Activated naive CD4-positive, alpha-beta T cell treated with anti-CD3 and anti-CD28 coated beads for 36 hours (primary cell): ENCODE data around the gene OR4D11. TPM values are rescaled to one million over a fixed set of nuclear protein-coding genes. Genes with fewer than 3 reads are reported as not detected.
"Not testable (repeated sequence)": the region's sequence is repeated elsewhere in the genome, so short reads cannot be mapped to it uniquely, and the experiment has no call there.

Experiments
- CTCF ChIA-PET: fragments of 350-600 bp; sonication (Branson Sonifier 250); formaldehyde crosslinking; loops from one replicate; lab custom pipeline; 2021; ENCODE audit warnings: antibody characterized with exemption; lab: Charles Lee
- DNase-seq: peaks from one replicate; pipeline ENCODE4 v3.0.0-alpha.2; 2020
- H3K27ac Mint-ChIP-seq: one replicate; pipeline ENCODE4 v1.8.0; 2021; ENCODE audit warnings: mild to moderate bottlenecking, mixed read lengths
- H3K27me3 Mint-ChIP-seq: one replicate; pipeline ENCODE4 v1.8.0; 2021; ENCODE audit warnings: low read depth, mixed read lengths
- H3K36me3 Mint-ChIP-seq: one replicate; pipeline ENCODE4 v1.8.0; 2021; ENCODE audit warnings: low read depth, mixed read lengths
- H3K4me1 Mint-ChIP-seq: one replicate; pipeline ENCODE4 v1.8.0; 2021; ENCODE audit warnings: low read depth, mixed read lengths
- H3K4me3 Mint-ChIP-seq: one replicate; pipeline ENCODE4 v1.8.0; 2021; ENCODE audit warnings: mild to moderate bottlenecking, moderate library complexity, mixed read lengths
- H3K9me3 Mint-ChIP-seq: one replicate; pipeline ENCODE4 v1.8.0; 2021; ENCODE audit warnings: mixed read lengths
- intact Hi-C: fragments of 100-400 bp; cut with micrococcal nuclease; formaldehyde crosslinking; loops from one replicate; pipeline ENCODE4 v1.15.1; 2023
- total RNA-seq, 2 experiments: library from RNA; stranded (reverse); gene quantifications; one replicate each; pipeline ENCODE4 v1.2.3, GENCODE V29; 2021

Gene OR4D11
- total RNA-seq, 2 experiments from 2014 or later, result not detected

DNA sequence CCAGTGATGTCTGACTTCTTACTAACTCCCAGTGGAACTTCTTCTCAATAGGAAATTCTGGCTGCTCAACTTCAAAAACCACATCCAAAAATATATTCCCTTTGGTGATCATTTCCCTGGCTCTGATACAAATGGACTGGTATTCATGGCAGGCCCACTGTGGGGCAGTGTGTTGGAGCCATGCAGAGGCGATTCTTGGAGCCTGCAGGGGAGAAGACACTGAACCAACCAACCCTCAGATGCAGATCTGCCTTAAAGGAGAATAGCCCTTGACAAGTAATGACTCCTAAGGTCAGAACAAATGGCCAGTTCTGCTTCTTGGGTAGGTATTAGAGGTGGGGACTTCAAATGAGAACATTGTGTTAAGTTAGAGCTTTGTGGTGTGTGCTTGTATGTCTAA is 20.2 kb downstream of the OR4D11 start:
- CTCF ChIA-PET, result interaction anchor here (0.8 kb wide), 1 partner anchor 14 kb away, joined by 3 read pairs; no protein-coding TSS in a partner anchor

DNA sequence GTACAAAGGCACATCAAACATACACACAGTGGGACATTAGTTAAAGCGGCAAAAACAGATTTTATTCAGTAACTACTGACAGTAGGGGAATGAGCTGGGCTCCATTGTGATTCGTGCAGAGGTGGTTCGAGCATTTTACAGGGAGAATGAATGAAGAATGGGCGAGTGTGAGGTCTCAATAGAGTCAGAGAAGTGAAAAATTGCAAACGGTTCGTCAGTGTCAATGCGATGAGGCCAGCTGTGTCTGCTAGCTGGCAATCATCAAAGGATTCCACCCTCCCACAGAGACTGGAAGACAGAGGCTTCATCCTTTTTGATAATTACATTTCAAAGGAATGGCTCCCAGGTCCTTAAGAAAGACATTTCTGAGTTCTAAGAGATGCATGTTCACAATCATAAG is 25.3 kb downstream of the OR4D11 start:
- Mint-ChIP-seq H3K9me3 (no peaks in the 10 kb centered on the region), H3K36me3 (no peaks in the 10 kb centered on the region), H3K27me3 (peaks cover 2% of the 10 kb centered on the region), H3K4me3 (no peak overlapping the region), H3K4me1 (no peaks in the 10 kb centered on the region), H3K27ac (no peak overlapping the region)
- intact Hi-C loops, result no loop called here
- CTCF ChIA-PET, result interaction anchor here (1.2 kb wide), 1 partner anchor 9 kb away, joined by 6 read pairs; no protein-coding TSS in a partner anchor
- no peak for DNase-seq

More for the DNA sequence above, 20.2 kb downstream of the OR4D11 start:
- no peak overlapping the region for H3K4me3 Mint-ChIP-seq
- no peaks in the 10 kb centered on the region for H3K9me3 Mint-ChIP-seq
- no peaks in the 10 kb centered on the region for H3K27me3 Mint-ChIP-seq
- DNase-seq, result no peak
- no peaks in the 10 kb centered on the region for H3K4me1 Mint-ChIP-seq
- no peaks in the 10 kb centered on the region for H3K36me3 Mint-ChIP-seq
- intact Hi-C loops, result no loop called here
- no peak overlapping the region for H3K27ac Mint-ChIP-seq

DNA sequence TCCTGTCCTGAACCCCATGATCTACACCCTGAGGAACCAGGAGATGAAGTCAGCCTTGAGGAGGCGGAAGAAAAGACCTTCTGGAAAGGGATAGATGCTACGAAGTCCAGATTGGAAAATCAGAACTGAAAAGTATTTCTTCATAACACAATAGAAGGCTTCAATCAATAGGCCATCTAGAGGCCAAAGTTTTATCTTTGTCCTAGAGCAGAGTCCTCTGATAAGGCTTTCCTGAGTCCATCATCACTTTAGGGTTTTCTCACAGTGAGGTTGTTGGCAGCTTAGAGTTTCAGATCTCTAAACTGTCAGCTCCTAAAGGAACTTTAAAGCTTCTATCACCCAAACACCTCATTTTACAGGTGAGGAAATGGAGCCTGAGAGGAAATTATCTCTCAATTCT is 29.2 kb downstream of the OR4D11 start:
- intact Hi-C loops, result no loop called here
- Mint-ChIP-seq H3K36me3 (no peaks in the 10 kb centered on the region), H3K4me3 (no peak overlapping the region), H3K4me1 (peaks cover 6% of the 10 kb centered on the region), H3K9me3 (no peaks in the 10 kb centered on the region), H3K27ac (no peak overlapping the region), H3K27me3 (peaks cover 2% of the 10 kb centered on the region)
- CTCF ChIA-PET, result no interaction called here
- DNase-seq, result no peak

DNA sequence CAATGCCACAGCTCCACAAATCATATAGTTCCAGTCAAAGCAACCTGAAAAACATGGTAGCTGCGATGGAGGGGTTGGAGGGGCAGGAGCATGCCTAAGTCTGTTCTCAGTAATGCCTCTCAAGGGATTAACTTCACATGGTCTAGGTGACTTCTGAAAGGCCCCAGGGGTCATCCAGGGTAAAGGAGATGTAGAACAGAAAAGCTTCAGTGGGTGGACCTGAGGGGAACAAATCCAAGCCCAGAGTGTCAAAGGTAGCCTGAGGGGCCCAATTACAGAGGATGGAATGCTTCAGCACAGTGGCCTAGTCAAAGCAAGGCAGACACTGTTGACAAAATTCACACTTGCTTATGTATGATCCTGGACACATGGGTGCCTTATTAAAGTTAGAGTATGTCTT is 31.3 kb downstream of the OR4D11 start:
- no peak overlapping the region for H3K27ac Mint-ChIP-seq
- no peak for DNase-seq
- intact Hi-C loops, result no loop called here
- H3K27me3 Mint-ChIP-seq, result peaks cover 2% of the 10 kb centered on the region
- no peak overlapping the region for H3K4me3 Mint-ChIP-seq
- peaks cover 9% of the 10 kb centered on the region for H3K4me1 Mint-ChIP-seq
- no peaks in the 10 kb centered on the region for H3K36me3 Mint-ChIP-seq
- CTCF ChIA-PET, result no interaction called here
- H3K9me3 Mint-ChIP-seq, result no peaks in the 10 kb centered on the region

DNA sequence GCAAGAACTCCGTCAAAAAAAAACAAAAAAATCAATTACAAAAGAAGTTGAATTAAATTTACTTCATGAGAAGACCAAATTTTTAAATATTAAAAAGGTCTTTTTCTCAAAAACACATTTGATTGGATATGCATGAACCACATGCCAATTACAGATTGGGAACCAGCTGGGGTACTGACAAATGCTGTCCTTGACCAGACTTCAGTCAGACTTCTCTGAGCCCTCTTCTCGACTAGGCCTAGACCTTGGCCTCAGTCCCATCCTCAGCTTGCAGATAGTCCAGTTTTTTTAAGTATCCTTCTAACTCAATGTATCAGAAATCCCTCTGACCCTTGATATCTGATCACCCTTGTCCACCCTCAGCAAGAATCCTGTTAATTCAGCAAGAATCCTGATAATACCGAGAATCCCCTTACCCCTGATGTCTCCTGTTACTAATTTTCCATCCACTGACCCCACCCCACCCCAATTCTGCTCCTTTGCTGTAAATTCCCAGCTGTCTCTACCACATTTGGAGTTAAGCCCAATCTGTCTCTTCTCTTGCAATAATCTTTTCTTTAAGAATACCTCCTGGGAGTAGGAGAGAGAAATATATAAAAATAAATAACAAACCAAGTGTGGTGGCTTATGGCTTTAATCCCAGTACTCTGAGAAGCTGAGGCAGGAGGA is 38.9 kb downstream of the OR4D11 start:
- no peak for DNase-seq
- CTCF ChIA-PET, result no interaction called here
- Mint-ChIP-seq H3K4me1 (peaks cover 11% of the 10 kb centered on the region), H3K4me3 (no peak overlapping the region), H3K36me3 (no peaks in the 10 kb centered on the region), H3K27me3 (no peaks in the 10 kb centered on the region), H3K9me3 (no peaks in the 10 kb centered on the region), H3K27ac (no peak overlapping the region)
- intact Hi-C loops, result no loop called here

DNA sequence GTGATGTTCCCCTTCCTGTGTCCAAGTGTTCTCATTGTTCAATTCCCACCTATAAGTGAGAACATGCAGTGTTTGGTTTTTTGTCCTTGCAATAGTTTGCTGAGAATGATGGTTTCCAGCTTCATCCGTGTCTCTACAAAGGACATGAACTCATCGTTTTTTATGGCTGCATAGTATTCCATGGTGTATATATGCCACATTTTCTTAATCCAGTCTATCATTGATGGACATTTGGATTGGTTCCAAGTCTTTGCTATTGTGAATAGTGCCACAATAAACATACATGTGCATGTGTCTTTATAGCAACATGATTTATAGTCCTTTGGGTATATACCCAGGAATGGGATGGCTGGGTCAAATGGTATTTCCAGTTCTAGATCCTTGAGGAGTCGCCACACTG is 40.3 kb downstream of the OR4D11 start:
- CTCF ChIA-PET, H3K27ac Mint-ChIP-seq, H3K36me3 Mint-ChIP-seq, intact Hi-C loops, H3K4me1 Mint-ChIP-seq, H3K4me3 Mint-ChIP-seq, H3K27me3 Mint-ChIP-seq, DNase-seq, H3K9me3 Mint-ChIP-seq: not testable (repeated sequence)

DNA sequence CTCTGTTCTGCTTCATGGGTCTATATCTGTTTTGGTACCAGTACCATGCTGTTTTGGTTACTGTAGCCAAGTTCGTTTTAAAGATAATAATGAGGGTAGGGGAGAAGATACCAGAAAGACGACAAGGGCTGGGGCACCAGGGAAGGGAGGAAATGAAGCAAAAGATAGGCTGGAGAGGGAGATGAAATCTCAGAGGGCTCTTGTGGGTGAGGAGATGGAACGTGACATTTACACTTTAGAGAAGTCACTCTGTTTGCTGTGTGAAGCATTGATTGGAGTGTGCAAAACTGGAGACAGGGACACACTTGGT is 41.4 kb downstream of the OR4D11 start:
- Mint-ChIP-seq H3K9me3 (no peaks in the 10 kb centered on the region), H3K4me3 (no peak overlapping the region), H3K27ac (no peak overlapping the region), H3K27me3 (no peaks in the 10 kb centered on the region), H3K4me1 (peaks cover 17% of the 10 kb centered on the region), H3K36me3 (no peaks in the 10 kb centered on the region)
- DNase-seq, result no peak
- intact Hi-C loops, result no loop called here
- CTCF ChIA-PET, result no interaction called here

DNA sequence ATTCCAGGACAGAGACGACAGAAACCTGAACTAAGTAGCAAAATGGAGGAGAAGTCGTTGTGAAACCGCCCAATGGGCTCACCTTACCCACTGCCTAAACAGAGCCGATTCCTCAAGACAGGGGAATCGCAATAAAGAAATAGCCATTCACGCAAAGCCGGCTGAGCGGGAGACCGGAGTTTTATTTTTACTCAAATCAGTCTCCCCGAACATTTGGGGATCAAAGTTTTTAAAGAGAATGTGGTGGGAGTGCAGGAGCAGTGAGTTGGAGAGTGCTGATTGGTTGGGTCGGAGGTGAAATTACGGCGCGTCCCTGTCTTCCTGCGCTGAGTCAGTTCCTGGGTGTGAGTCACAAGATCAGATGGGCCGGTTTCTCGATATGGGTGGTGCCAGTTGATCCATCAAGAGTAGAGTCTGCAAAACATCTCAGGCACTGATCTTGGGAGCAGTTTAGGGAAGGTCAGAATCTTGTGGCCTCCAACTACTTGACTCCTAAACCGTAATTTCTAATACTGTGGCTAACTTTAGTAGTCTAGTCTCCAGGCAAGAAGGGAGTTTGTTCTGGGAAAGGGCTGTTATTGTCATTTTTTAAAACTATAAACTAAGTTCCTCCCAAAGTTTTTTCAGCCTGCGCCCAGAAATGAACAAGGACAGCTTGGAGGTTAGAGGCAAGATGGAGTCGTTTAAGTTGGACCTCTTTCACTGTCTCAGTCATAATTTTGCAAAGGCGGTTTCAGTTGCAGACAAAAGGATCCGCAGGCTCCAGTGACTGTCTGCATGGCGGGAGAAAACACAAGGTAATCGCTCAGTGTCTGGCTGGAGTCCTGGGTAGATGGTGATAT is 42.0 kb downstream of the OR4D11 start:
- H3K27ac Mint-ChIP-seq, result no peak overlapping the region
- H3K27me3 Mint-ChIP-seq, result no peaks in the 10 kb centered on the region
- no peak for DNase-seq
- H3K4me1 Mint-ChIP-seq, result peaks cover 17% of the 10 kb centered on the region
- H3K9me3 Mint-ChIP-seq, result no peaks in the 10 kb centered on the region
- CTCF ChIA-PET, result no interaction called here
- H3K36me3 Mint-ChIP-seq, result no peaks in the 10 kb centered on the region
- H3K4me3 Mint-ChIP-seq, result no peak overlapping the region
- intact Hi-C loops, result no loop called here

DNA sequence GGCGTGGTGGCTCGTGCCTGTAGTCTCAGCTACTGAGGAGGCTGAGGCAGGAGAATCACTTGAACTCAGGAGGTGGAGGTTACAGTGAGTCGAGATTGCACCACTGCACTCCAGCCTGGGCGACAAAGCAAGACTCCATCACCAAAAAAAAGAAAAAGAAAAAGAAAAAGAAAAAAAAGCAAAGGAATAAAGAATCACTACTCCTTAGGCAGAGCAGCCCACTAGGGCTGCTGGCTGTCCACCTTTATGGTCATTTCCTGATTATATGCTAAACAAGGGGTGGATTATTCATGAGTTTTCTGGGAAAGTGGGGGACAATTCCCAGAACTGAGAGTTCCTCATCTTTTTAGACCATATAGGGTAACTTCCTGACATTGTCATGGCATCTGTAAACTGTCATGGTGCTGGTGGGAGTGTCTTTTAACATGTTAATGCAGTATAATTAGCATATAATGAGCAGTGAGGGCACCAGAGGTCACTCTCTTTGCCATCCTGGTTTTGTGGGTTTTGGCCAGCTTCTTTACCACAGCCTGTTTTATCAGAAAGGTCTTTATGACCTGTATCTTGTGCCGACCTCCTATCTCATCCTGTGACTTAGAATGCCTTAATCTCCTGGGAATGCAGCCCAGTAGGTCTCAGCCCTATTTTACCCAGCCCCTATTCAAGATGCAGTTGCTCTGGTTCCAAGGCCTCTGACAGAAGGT is 44.4 kb downstream of the OR4D11 start:
- H3K9me3 Mint-ChIP-seq, CTCF ChIA-PET, intact Hi-C loops, DNase-seq, H3K27ac Mint-ChIP-seq, H3K4me3 Mint-ChIP-seq, H3K36me3 Mint-ChIP-seq, H3K27me3 Mint-ChIP-seq: not testable (repeated sequence)
- peaks cover 29% of the 10 kb centered on the region for H3K4me1 Mint-ChIP-seq

DNA sequence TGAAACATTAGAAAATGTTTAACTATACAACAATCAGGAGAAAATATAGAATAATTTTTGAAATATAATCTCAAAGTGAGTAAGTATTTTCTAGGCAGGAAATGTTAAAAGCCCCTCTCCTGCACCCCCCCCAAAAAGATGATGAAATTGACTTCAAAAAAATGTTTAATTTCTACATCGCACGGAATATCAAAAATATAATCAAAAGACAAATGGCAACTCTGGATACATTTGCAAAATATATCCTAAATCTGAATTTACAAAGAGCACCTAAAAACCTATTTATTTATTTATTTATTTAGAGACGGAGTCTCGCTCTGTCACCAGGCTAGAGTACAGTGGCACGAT is 44.9 kb downstream of the OR4D11 start:
- Mint-ChIP-seq H3K27ac (no peak overlapping the region), H3K4me1 (peaks cover 31% of the 10 kb centered on the region), H3K36me3 (peaks cover 10% of the 10 kb centered on the region), H3K9me3 (no peaks in the 10 kb centered on the region), H3K4me3 (no peak overlapping the region), H3K27me3 (peaks cover 5% of the 10 kb centered on the region)
- intact Hi-C loops, result no loop called here
- CTCF ChIA-PET, result no interaction called here
- DNase-seq, result no peak

DNA sequence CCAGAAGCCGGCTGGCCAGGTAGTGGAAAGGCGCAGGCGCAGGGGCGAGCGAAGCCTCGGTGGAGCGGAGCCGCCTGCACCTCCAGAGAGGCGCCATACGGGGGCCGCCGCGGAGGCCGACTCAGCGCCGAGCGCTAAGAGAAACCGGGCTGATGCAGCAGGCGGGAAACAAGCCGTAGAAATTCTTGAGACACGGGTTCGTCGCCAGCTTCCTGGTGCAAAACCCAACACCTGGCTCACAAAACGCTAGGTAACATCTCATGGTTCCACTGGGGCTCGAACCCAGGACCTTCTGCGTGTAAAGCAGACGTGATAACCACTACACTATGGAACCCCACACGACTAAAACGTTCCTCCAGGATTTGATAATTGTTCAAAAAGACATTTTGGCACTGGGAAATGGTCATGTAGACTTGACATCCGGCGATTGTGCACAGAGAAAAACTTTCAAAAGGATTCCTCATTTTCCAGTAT is 47.0 kb downstream of the OR4D11 start:
- CTCF ChIA-PET, result interaction anchor here (0.8 to 1.1 kb wide), 3 partner anchors 8 to 364 kb away, joined by 3 to 4 read pairs (median 3); no protein-coding TSS in a partner anchor
- Mint-ChIP-seq H3K36me3 (peaks cover 10% of the 10 kb centered on the region), H3K27me3 (peaks cover 5% of the 10 kb centered on the region), H3K27ac (peak overlapping the region; percentile 93), H3K4me3 (peak overlapping the region; percentile 79), H3K4me1 (peaks cover 27% of the 10 kb centered on the region), H3K9me3 (no peaks in the 10 kb centered on the region)
- intact Hi-C loops, result loop anchor here (1.0 to 10.0 kb wide), 9 partner anchors 10 to 1896 kb away; partner anchors contain the start of genes CLP1, MRPL16 and PATL1
- peak; percentile 93 for DNase-seq
